Subcutaneous adipose tissue (tissue), 4 donors: ENCODE data around the gene LAT. TPM values are rescaled to one million over a fixed set of nuclear protein-coding genes. Genes with fewer than 3 reads are reported as not detected.

Experiments
- total RNA-seq, 4 donors: library from RNA; depleted of rRNA; stranded (reverse); fragments of >200 nt; gene quantifications; one replicate each; pipeline ENCODE4 v1.1.0, GENCODE V29; 2016
- TF ChIP-seq, protein P1 (sequence below): fragments of 450-650 bp; IDR thresholded peaks from one replicate; pipeline ENCODE4 v1.5.1; 2016; ENCODE audit warnings: low read depth, mild to moderate bottlenecking, control low read depth, antibody characterized with exemption, moderate library complexity

The LAT gene
- total RNA-seq, 4 donors from 2014 or later, result 3.6 to 10.0 (median 5.3) TPM

DNA sequence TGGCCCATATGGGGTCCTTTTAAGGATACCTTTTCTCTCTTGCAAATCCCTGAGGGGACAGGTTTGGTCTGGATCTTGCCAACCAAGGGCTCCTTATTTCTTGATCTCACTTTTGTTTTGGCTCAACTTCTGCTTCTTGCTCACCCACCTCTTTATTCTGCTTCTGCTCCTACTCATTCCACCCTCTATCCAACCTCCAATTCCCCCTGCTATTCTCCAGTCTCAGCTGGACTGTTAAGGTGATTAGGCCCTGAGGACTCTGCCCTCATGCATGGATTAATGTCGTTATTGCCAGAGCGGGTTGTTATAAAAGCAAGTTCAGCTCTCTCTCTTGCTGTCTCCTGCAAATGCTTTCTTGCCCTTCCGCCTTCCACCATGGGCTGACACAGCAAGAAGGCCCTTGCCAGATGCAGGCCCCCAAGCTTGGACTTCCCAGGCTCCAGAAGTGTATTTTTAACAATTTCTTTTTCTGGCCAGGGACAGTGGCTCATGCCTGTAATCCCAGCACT is 29.8 kb downstream of the LAT start:
- TF ChIP-seq, protein P1, sequence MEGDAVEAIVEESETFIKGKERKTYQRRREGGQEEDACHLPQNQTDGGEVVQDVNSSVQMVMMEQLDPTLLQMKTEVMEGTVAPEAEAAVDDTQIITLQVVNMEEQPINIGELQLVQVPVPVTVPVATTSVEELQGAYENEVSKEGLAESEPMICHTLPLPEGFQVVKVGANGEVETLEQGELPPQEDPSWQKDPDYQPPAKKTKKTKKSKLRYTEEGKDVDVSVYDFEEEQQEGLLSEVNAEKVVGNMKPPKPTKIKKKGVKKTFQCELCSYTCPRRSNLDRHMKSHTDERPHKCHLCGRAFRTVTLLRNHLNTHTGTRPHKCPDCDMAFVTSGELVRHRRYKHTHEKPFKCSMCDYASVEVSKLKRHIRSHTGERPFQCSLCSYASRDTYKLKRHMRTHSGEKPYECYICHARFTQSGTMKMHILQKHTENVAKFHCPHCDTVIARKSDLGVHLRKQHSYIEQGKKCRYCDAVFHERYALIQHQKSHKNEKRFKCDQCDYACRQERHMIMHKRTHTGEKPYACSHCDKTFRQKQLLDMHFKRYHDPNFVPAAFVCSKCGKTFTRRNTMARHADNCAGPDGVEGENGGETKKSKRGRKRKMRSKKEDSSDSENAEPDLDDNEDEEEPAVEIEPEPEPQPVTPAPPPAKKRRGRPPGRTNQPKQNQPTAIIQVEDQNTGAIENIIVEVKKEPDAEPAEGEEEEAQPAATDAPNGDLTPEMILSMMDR, result no peak

DNA sequence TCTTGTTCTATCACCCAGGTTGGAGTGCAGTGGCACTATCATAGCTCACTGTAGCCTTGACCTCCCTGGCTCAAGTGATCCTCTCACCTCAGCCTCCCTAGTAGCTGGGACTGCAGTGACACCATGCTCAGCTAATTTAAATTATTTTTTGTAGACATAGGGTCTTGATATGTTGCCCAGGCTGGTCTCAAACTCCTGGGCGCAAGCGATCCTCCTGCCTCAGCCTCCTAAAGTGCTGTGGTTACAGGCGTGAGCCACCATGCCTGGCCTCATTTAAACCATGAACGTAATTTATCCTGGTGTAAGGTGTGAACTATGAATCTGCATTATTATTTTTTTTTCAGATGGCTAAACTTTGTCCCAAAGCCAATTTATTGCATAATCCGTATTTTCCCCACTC is 37.3 kb downstream of the LAT start:
- TF ChIP-seq, protein P1, result no peak

DNA sequence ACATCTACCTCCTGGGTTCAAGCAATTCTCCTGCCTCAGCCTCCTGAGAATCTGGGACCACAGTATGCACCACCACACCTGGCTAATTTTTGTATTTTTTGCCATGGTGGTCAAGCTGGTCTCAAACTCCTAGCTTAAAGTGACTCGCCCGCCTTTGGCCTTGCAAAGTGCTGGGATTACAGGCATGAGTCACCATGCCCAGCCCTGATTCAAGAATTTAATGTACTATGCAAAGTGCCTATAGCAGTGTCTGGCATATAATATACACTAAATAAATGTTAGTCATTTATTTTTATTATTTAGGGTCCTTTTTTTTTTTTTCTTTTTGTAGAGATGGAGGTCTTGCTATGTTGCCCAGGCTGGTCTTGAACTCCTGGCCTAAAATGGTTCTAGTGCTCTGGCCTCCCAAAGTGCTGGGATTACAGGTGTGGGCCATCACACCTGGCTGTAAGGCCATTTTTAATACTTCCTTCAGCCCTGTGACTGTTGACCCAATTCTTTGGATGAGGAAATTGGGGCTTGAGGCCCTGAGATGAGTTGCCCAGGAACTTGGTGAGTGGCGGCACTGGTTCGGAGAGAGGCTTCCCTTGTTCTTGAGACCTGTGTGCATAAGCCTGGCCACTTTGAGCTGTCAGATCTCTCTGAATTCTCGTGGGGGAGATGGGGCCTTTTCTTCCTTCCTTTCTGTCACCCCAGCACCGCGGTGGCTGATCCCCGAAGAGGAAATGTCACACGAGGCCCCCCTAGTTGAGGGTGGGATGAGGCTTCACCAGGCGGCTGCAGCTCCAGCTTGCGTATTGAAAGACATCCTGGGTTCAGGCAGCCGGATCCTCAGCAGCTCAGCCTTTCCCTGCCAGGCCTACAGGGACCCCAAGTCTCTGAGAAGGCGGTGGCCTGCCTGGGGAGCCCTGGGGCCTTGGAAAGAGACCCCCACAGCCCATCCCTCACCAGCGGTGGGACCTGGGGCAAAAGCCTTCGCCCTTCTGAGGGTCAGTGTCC is 38.7 kb downstream of the LAT start:
- TF ChIP-seq, protein P1, result no peak

DNA sequence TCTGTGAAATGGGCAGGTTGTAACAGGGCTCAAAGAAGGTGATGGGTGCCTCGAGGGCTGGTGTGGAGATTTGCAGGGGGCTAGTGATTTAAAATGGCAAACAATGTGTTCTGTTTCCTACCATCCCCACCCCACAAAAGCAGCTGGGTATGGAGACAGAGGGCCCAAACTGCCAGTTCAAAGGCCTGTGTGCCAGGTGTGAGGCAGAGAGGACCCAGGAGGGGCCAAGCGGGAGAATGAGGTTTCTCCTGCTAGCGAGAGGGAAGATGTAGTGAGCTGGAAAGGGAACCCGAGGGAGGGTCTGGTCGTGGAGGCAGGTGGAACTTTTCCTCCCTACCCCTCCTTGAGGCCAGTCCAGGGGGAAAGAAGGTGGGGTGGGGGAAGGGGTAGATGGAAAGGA is 39.4 kb downstream of the LAT start:
- TF ChIP-seq, protein P1, result no peak

DNA sequence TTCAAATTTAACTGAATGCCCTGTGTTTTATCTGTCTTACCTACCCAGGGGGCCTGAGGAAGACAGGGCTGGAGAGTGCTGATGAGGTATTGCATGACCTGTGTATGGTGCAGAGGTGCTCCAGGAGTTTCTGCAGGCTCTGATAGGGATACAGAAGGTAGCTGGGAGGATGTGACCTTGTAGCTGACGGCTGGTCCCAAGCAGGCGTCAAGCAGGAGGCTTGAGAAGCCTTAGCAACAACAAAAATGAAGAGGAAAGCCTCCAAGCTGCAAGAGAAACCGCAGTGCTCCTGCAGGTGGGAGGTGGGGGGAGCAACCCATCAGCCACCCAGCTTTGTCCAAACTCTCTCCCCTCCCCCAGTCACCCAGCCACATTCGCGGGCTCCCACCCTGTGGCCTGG is 40.4 kb downstream of the LAT start:
- TF ChIP-seq, protein P1, result no peak

DNA sequence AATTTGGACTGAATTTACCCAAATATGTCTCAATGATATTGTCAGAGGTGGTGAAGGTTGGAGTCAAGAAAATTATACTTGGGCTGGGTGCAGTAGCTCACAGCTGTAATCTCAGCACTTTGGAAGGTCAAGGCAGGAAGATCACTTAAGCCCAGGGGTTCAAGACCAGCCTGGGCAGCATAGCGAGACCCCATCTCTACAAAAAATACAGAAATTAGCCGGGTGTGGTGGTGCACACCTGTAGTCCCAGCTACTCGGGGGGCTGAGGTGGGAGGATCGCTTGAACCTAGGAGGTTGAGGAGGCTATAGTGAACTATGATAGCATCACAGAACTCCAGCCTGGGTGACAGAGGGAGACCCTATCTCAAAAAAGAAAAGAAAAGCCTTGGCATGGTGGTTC is 40.9 kb downstream of the LAT start:
- TF ChIP-seq, protein P1, result no peak

DNA sequence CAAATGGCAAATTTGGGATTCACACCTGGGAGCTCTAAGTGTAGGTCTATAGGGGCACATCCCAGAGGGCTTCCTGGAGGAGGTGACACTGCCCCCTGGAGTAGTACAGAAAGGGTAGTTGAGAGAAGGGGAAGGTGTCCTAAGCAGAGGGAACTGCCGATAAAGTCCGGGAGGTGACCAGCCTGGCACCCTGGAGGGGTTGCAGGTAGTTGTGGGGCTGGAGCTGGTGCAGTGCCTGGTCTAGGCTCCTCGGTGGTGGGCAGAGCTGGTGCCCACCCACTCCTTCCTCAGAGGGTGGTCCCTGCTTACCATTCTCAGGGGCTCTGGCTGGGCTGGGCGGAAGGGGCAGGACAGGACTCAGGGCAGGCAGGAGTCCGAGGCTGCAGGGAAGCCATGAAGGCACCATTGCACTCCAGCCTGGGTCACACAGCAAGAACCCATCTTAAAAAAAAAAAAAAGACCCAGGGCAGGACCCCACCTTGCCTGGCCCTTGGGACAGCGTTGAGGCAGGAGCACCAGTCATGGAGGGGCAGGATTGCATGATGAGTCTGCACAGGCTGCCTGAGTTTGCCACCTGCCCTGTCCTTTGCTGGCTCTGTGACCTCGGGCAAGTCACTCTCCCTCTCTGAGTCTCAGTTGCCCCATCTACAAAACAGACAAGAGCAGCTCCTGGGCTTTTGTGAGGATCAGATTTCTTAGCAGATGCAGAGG is 43.8 kb downstream of the LAT start:
- TF ChIP-seq, protein P1, result no peak
